ENCODE results near the gene KDM4F. TPM values are rescaled to one million over a fixed set of nuclear protein-coding genes. Genes with fewer than 3 reads are reported as not detected.
"Not testable (repeated sequence)": the region's sequence is repeated elsewhere in the genome, so short reads cannot be mapped to it uniquely, and the experiment has no call there.

The KDM4F gene
- total and polyA plus RNA-seq, 4 donors: not detected

GRCh38 chr11:95016139-95016538, 33.1 kb upstream of the KDM4F start:
- no peak overlapping the region for H3K9ac ChIP-seq (ENCODE audit: low read depth in 1 of 2, low read length in 2 of 2)
- peaks cover 0 to 6% (median 0%) of the 10 kb centered on the region in 4 donors for H3K27me3 ChIP-seq (ENCODE audit: control insufficient read depth in 4 of 4, insufficient read depth in 4 of 4, low read length in 3 of 4)
- H3K4me1 ChIP-seq (ENCODE audit: control insufficient read depth in 4 of 4, insufficient read depth in 4 of 4, low read length in 3 of 4): no peaks in the 10 kb centered on the region
- H3K36me3 ChIP-seq (ENCODE audit: control insufficient read depth in 4 of 4, insufficient read depth in 3 of 4, low read depth in 1 of 4, low read length in 3 of 4): no peaks in the 10 kb centered on the region
- WGBS: 68% methylated on average over 2 of the region's 2 CpGs
- H3K27ac ChIP-seq (ENCODE audit: low read depth in 1 of 2, low read length in 2 of 2): no peak overlapping the region
- no peaks in the 10 kb centered on the region for H3K9me3 ChIP-seq (ENCODE audit: control insufficient read depth in 4 of 4, low read length in 3 of 4)
- no peak for DNase-seq (ENCODE audit: low spot score)
- TF ChIP-seq RXRA (IDR thresholded peaks at IDR 0.05): no peak
- TF ChIP-seq, protein P1, sequence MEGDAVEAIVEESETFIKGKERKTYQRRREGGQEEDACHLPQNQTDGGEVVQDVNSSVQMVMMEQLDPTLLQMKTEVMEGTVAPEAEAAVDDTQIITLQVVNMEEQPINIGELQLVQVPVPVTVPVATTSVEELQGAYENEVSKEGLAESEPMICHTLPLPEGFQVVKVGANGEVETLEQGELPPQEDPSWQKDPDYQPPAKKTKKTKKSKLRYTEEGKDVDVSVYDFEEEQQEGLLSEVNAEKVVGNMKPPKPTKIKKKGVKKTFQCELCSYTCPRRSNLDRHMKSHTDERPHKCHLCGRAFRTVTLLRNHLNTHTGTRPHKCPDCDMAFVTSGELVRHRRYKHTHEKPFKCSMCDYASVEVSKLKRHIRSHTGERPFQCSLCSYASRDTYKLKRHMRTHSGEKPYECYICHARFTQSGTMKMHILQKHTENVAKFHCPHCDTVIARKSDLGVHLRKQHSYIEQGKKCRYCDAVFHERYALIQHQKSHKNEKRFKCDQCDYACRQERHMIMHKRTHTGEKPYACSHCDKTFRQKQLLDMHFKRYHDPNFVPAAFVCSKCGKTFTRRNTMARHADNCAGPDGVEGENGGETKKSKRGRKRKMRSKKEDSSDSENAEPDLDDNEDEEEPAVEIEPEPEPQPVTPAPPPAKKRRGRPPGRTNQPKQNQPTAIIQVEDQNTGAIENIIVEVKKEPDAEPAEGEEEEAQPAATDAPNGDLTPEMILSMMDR (IDR thresholded peaks at IDR 0.05; ENCODE audit: low read depth, low read length, missing input control): no peak
- TF ChIP-seq, protein P2, sequence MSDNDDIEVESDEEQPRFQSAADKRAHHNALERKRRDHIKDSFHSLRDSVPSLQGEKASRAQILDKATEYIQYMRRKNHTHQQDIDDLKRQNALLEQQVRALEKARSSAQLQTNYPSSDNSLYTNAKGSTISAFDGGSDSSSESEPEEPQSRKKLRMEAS (IDR thresholded peaks at IDR 0.05): no peak
- TF ChIP-seq, protein P3, sequence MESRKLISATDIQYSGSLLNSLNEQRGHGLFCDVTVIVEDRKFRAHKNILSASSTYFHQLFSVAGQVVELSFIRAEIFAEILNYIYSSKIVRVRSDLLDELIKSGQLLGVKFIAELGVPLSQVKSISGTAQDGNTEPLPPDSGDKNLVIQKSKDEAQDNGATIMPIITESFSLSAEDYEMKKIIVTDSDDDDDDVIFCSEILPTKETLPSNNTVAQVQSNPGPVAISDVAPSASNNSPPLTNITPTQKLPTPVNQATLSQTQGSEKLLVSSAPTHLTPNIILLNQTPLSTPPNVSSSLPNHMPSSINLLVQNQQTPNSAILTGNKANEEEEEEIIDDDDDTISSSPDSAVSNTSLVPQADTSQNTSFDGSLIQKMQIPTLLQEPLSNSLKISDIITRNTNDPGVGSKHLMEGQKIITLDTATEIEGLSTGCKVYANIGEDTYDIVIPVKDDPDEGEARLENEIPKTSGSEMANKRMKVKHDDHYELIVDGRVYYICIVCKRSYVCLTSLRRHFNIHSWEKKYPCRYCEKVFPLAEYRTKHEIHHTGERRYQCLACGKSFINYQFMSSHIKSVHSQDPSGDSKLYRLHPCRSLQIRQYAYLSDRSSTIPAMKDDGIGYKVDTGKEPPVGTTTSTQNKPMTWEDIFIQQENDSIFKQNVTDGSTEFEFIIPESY (IDR thresholded peaks at IDR 0.05): no peak
- no peak for TF ChIP-seq FOXA2 (IDR thresholded peaks at IDR 0.05)
- TF ChIP-seq HNF4G (IDR thresholded peaks at IDR 0.05): no peak
- no peak for TF ChIP-seq FOXA1 (IDR thresholded peaks at IDR 0.05)
- TF ChIP-seq EGR1 (IDR thresholded peaks at IDR 0.05; ENCODE audit: low read depth in 2 of 2): no peak
- no peak for TF ChIP-seq GABPA (IDR thresholded peaks at IDR 0.05 in 1 of 2, conservative IDR thresholded peaks at IDR 0.05 in 1 of 2)
- TF ChIP-seq YY1 (IDR thresholded peaks at IDR 0.05): no peak
- TF ChIP-seq NR2F2 (IDR thresholded peaks at IDR 0.05): no peak
- H3K4me3 ChIP-seq (ENCODE audit: low read depth in 1 of 3, low read length in 3 of 3): no peak overlapping the region

- H3K27me3 ChIP-seq (ENCODE audit: control insufficient read depth in 4 of 4, insufficient read depth in 4 of 4, low read length in 3 of 4); H3K9me3 ChIP-seq (ENCODE audit: control insufficient read depth in 4 of 4, low read length in 3 of 4); H3K4me1 ChIP-seq (ENCODE audit: control insufficient read depth in 4 of 4, insufficient read depth in 4 of 4, low read length in 3 of 4); DNase-seq (ENCODE audit: low spot score); H3K36me3 ChIP-seq (ENCODE audit: control insufficient read depth in 4 of 4, insufficient read depth in 3 of 4, low read depth in 1 of 4, low read length in 3 of 4); H3K9ac ChIP-seq (ENCODE audit: low read depth in 1 of 2, low read length in 2 of 2); H3K27ac ChIP-seq (ENCODE audit: low read depth in 1 of 2, low read length in 2 of 2); H3K4me3 ChIP-seq (ENCODE audit: low read depth in 1 of 3, low read length in 3 of 3): not testable (repeated sequence)
- WGBS: 85% methylated on average over 5 of the region's 5 CpGs
Measured at GRCh38 chr11:95021468-95021867, 27.8 kb upstream of the KDM4F start.

- DNase-seq (ENCODE audit: low spot score): no peak
- Histone ChIP-seq H3K4me1 (ENCODE audit: control insufficient read depth in 4 of 4, insufficient read depth in 4 of 4, low read length in 3 of 4) (no peaks in the 10 kb centered on the region), H3K9me3 (ENCODE audit: control insufficient read depth in 4 of 4, low read length in 3 of 4) (no peaks in the 10 kb centered on the region), H3K36me3 (ENCODE audit: control insufficient read depth in 4 of 4, insufficient read depth in 3 of 4, low read depth in 1 of 4, low read length in 3 of 4) (no peaks in the 10 kb centered on the region), H3K27ac (ENCODE audit: low read depth in 1 of 2, low read length in 2 of 2) (no peak within 1 kb of the TSS), H3K27me3 (ENCODE audit: control insufficient read depth in 4 of 4, insufficient read depth in 4 of 4, low read length in 3 of 4) (no peaks in the 10 kb centered on the region), H3K9ac (ENCODE audit: low read depth in 1 of 2, low read length in 2 of 2) (no peak within 1 kb of the TSS), H3K4me3 (ENCODE audit: low read depth in 1 of 3, low read length in 3 of 3) (no peak within 1 kb of the TSS)
- TF ChIP-seq FOXA2 (IDR thresholded peaks at IDR 0.05): no peak
- no peak for TF ChIP-seq FOXA1 (IDR thresholded peaks at IDR 0.05)
- TF ChIP-seq EGR1 (IDR thresholded peaks at IDR 0.05; ENCODE audit: low read depth in 2 of 2): no peak
- no peak for TF ChIP-seq TAF1 (conservative IDR thresholded peaks at IDR 0.05)
- TF ChIP-seq HNF4A (conservative IDR thresholded peaks at IDR 0.05): no peak
- TF ChIP-seq NR2F2 (IDR thresholded peaks at IDR 0.05): no peak
- TF ChIP-seq GABPA (IDR thresholded peaks at IDR 0.05 in 1 of 2, conservative IDR thresholded peaks at IDR 0.05 in 1 of 2): no peak
- WGBS: 82% methylated on average over 1 of the region's 1 CpG
Measured at GRCh38 chr11:95024958-95025357, 24.3 kb upstream of the KDM4F start, which contains the start of gene KDM4E. TSS of gene KDM4E (plus strand) at chr11:95025258. CDS start at chr11:95025558, 300 bp downstream.

- H3K4me1 ChIP-seq (ENCODE audit: control insufficient read depth in 4 of 4, insufficient read depth in 4 of 4, low read length in 3 of 4); H3K27ac ChIP-seq (ENCODE audit: low read depth in 1 of 2, low read length in 2 of 2); H3K4me3 ChIP-seq (ENCODE audit: low read depth in 1 of 3, low read length in 3 of 3); DNase-seq (ENCODE audit: low spot score); H3K36me3 ChIP-seq (ENCODE audit: control insufficient read depth in 4 of 4, insufficient read depth in 3 of 4, low read depth in 1 of 4, low read length in 3 of 4); H3K9me3 ChIP-seq (ENCODE audit: control insufficient read depth in 4 of 4, low read length in 3 of 4); H3K9ac ChIP-seq (ENCODE audit: low read depth in 1 of 2, low read length in 2 of 2); H3K27me3 ChIP-seq (ENCODE audit: control insufficient read depth in 4 of 4, insufficient read depth in 4 of 4, low read length in 3 of 4): not testable (repeated sequence)
- WGBS: 87% methylated on average over 8 of the region's 9 CpGs
Measured at GRCh38 chr11:95025594-95025993, 23.6 kb upstream of the KDM4F start.
